Kidney epithelial cell (primary cell): ENCODE results near the gene CPNE2. TPM values are rescaled to one million over a fixed set of nuclear protein-coding genes. Genes with fewer than 3 reads are reported as not detected.
"Not testable (repeated sequence)": the region's sequence is repeated elsewhere in the genome, so short reads cannot be mapped to it uniquely, and the experiment has no call there.

Source experiments
- DNase-seq: peaks from one replicate; pipeline ENCODE4 v3.0.0-alpha.2; 2010; ENCODE audit warnings: low read depth
- H3K27me3 ChIP-seq: 2 replicates; pipeline ENCODE4 v1.6.0; 2011; ENCODE audit warnings: low read length; ENCODE audit not compliant: control insufficient read depth, insufficient read depth
- H3K36me3 ChIP-seq: 2 replicates; pipeline ENCODE4 v1.5.1; 2011; ENCODE audit warnings: low read length; ENCODE audit not compliant: control insufficient read depth, insufficient read depth
- H3K4me3 ChIP-seq: 2 replicates; pipeline ENCODE4 v1.5.1; 2011; ENCODE audit warnings: low read depth, mild to moderate bottlenecking, control low read depth, low read length
- total RNA-seq: library from RNA; depleted of rRNA; stranded (reverse); fragments of >200 nt; gene quantifications from 2 replicates; pipeline ENCODE4 v1.2.3, GENCODE V29; 2015
- TF ChIP-seq, protein P1 (sequence below): IDR thresholded peaks from 2 replicates; pipeline ENCODE4 v1.5.1; 2011; ENCODE audit warnings: mild to moderate bottlenecking, moderate library complexity, low read length, control low read depth, inconsistent platforms; ENCODE audit not compliant: insufficient read depth, poor library complexity, severe bottlenecking

CPNE2 gene
- total RNA-seq, 1 donor from 2014 or later = 24.3 TPM

DNA sequence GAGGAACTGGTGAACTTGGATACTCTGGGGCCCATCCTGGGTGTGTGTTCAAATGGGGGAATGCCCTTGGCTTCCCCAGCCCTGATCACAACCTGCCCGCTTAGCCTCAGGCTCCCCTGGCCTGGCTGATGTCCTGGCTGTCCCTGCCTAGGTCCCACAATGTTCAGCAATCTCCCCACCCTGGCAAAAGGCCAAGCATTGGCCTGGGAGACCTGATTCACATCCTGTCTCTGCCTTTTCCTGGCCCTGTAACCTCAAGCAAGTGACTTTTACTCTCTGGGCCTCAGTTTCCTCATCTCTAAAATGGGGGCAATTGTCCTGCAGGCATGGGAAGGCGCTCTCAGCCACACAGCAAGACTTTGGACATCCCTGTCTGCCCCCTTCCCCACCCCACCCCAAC, 14.4 kb downstream of the CPNE2 start:
- Histone ChIP-seq H3K36me3 (no peaks in the 10 kb centered on the region), H3K4me3 (no peak overlapping the region), H3K27me3 (no peaks in the 10 kb centered on the region)
- TF ChIP-seq, protein P1, sequence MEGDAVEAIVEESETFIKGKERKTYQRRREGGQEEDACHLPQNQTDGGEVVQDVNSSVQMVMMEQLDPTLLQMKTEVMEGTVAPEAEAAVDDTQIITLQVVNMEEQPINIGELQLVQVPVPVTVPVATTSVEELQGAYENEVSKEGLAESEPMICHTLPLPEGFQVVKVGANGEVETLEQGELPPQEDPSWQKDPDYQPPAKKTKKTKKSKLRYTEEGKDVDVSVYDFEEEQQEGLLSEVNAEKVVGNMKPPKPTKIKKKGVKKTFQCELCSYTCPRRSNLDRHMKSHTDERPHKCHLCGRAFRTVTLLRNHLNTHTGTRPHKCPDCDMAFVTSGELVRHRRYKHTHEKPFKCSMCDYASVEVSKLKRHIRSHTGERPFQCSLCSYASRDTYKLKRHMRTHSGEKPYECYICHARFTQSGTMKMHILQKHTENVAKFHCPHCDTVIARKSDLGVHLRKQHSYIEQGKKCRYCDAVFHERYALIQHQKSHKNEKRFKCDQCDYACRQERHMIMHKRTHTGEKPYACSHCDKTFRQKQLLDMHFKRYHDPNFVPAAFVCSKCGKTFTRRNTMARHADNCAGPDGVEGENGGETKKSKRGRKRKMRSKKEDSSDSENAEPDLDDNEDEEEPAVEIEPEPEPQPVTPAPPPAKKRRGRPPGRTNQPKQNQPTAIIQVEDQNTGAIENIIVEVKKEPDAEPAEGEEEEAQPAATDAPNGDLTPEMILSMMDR = no peak
- no peak for DNase-seq

DNA sequence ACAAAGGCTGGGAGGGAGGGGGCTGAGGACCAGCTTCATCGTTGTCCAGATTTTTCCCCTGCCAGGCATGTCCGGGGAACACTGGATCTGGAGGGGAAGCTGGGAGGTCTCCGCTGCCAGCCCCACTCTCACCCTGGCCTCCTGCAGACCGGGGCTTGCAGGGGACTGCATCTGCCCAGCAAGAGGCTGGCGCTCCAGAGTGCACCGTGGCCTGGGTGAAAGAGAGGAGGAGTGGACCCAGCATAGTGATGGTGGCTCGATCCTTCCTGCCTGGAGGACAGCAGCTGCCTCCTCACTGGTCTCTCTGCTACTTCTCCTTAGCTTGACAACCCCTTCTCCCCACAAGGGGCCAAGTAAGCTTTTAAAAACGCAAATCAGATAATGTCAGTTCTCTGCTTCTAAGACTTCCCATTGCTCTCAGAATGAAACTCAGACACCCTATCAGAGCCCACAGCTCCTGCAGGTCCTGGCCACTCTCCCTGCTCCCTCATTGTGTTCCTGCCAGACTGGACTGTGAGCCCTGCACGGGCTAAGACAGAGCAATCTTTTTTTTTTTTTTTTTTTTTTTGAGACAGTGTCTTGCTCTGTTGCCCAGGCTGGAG, 15.0 kb downstream of the CPNE2 start:
- Histone ChIP-seq H3K27me3 (no peaks in the 10 kb centered on the region), H3K4me3 (no peak overlapping the region), H3K36me3 (no peaks in the 10 kb centered on the region)
- no peak for DNase-seq
- TF ChIP-seq, protein P1 = no peak

DNA sequence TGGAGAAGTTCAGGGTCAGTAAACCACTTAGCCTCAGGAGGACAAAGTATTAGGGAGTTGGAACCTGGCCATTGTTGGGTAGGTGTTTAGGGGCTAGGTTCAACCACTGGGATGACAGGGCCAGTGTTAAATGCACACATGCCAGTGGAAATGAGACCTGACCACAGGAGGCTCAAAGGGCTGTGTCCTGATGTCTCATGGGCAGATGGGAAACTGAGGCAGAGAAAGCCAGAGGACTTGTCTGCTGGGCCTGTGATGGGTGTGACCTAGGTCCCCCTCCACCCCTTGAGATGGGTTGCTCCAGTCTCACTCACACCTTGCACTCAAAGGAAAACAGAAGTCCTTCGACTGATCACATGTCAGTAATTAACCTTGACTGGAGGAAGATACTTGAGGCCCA, 16.0 kb downstream of the CPNE2 start:
- TF ChIP-seq, protein P1 = no peak
- no peaks in the 10 kb centered on the region for H3K36me3 ChIP-seq
- no peaks in the 10 kb centered on the region for H3K27me3 ChIP-seq
- H3K4me3 ChIP-seq = no peak overlapping the region
- no peak for DNase-seq

DNA sequence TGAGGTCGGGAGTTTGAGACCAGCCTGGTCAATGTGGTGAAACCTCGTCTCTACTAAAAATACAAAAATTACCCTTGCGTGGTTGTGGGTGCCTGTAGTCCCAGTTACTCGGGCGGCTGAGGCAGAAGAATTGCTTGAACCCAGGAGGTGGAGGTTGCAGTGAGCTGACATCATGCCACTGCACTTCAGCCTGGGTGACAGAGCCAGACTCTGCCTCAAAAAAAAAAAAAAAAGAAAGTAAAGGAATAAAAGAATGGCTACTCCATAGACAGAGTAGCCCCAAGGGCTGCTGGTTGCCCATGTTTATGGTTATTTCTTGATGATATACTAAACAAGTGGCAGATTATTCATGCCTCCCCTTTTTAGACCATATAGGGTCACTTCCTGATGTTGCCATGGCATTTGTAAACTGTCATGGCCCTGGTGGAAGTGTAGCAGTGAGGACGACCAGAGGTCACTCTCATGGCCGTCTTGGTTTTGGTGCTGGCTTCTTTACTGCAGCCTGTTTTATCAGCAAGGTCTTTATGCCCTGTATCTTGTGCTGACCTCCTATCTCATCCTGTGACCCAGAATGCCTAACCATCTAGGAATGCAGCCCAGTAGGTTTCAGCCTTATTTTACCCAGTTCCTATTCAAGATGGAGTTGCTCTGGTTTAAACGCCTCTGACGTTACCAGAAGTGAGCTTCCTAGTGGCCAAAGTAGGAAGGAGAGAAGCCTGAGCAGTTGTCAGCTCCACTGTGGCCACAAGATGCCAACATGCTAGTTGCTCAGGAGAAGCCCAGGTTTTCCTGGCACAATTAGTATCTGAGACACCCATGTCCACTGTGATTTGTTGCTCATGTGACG, 17.1 kb downstream of the CPNE2 start:
- not testable (repeated sequence) for DNase-seq, H3K27me3 ChIP-seq, H3K36me3 ChIP-seq, H3K4me3 ChIP-seq

DNA sequence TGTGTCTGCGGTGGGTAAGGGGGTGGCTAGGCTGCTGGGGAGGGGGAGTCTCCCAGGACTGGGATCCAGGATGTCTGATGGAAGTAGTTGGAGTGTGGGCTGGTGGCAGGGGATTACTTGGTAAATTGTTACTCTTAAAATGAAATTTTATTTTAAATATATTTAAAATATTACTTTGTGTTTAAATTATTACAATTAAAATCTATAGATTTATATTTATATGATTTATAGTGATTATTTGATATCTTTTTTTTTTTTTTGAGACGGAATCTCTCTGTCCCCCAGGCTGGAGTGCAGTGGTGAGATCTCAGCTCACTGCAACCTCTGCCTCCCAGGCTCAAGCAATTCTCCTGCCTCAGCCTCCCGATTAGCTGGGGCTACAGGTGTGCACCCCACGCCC, 18.6 kb downstream of the CPNE2 start:
- no peak for DNase-seq
- Histone ChIP-seq H3K36me3 (peaks cover 4% of the 10 kb centered on the region), H3K4me3 (no peak overlapping the region), H3K27me3 (no peaks in the 10 kb centered on the region)
- TF ChIP-seq, protein P1 = no peak

DNA sequence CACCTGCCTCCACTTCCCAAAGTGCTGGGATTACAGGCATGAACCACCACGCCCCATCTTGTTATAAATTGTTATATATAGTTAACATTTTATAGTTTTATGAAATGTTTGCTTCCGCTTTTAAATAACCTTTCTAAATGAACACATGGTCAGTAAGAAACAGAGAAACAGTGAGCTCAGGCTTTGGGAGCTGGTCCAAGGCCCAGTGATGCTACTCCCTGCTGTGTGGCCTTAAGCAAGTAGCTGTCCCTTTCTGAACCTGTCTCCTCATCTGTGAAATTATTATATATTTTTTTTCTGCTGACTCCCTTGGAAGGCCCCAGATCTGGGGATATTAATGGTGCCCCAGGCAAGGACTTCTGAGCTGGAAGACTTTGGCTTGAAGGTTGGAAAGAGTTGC, 19.0 kb downstream of the CPNE2 start:
- Histone ChIP-seq H3K27me3 (no peaks in the 10 kb centered on the region), H3K36me3 (peaks cover 4% of the 10 kb centered on the region), H3K4me3 (no peak overlapping the region)
- TF ChIP-seq, protein P1 = no peak
- no peak for DNase-seq
